H7 (cell line): ENCODE measurements around the gene CYP2W1. TPM values are rescaled to one million over a fixed set of nuclear protein-coding genes. Genes with fewer than 3 reads are reported as not detected.

Experiments
- DNase-seq: peaks from one replicate; pipeline ENCODE4 v3.0.0; 2012
- H3K27me3 ChIP-seq: 2 replicates; pipeline ENCODE4 v1.6.0; 2011; ENCODE audit warnings: mild to moderate bottlenecking, low read length; ENCODE audit not compliant: control insufficient read depth, insufficient read depth
- H3K36me3 ChIP-seq: replicated peaks from 2 replicates; pipeline ENCODE4 v1.5.1; 2011; ENCODE audit warnings: low read length; ENCODE audit not compliant: control insufficient read depth, insufficient read depth
- H3K4me3 ChIP-seq: 2 replicates; pipeline ENCODE4 v1.5.1; 2011; ENCODE audit warnings: low read depth, mild to moderate bottlenecking, control low read depth, low read length, moderate library complexity; ENCODE audit not compliant: insufficient read depth
- total RNA-seq: library from RNA; depleted of rRNA; stranded (reverse); fragments of >200 nt; shearing (Covaris generic); gene quantifications from 2 replicates; pipeline ENCODE4 v1.2.3, GENCODE V29; 2014

Gene CYP2W1
- total RNA-seq, 1 experiment from 2014 or later, result not detected

- Histone ChIP-seq H3K36me3 (no peaks in the 10 kb centered on the region; the same call in 1 of the 2 replicates), H3K27me3 (no peaks in the 10 kb centered on the region), H3K4me3 (no peak overlapping the region)
- no peak for DNase-seq
These were observed 33.9 kb downstream of the CYP2W1 start for GRCh38 chr7:1016577-1017531.

- no peak for DNase-seq
- H3K27me3 ChIP-seq, result no peaks in the 10 kb centered on the region
- H3K36me3 ChIP-seq, result no peaks in the 10 kb centered on the region; the same call in 1 of the 2 replicates
- no peak overlapping the region for H3K4me3 ChIP-seq
These were observed 34.8 kb downstream of the CYP2W1 start for GRCh38 chr7:1017586-1018333.

- Histone ChIP-seq H3K4me3 (no peak overlapping the region), H3K36me3 (no peaks in the 10 kb centered on the region; the same call in 1 of the 2 replicates), H3K27me3 (no peaks in the 10 kb centered on the region)
- DNase-seq, result no peak
These were observed 35.3 kb downstream of the CYP2W1 start for GRCh38 chr7:1018334-1018695.

GRCh38 chr7:1019255-1019785 is 36.3 kb downstream of the CYP2W1 start:
- H3K27me3 ChIP-seq, result no peaks in the 10 kb centered on the region
- DNase-seq, result no peak
- H3K4me3 ChIP-seq, result no peak overlapping the region
- H3K36me3 ChIP-seq, result no peaks in the 10 kb centered on the region; the same call in 1 of the 2 replicates

GRCh38 chr7:1019789-1020610 is 37.0 kb downstream of the CYP2W1 start:
- DNase-seq, result no peak
- H3K27me3 ChIP-seq, result no peaks in the 10 kb centered on the region
- no peaks in the 10 kb centered on the region; the same call in 1 of the 2 replicates for H3K36me3 ChIP-seq
- H3K4me3 ChIP-seq, result no peak overlapping the region

- Histone ChIP-seq H3K4me3 (no peak overlapping the region), H3K36me3 (no peaks in the 10 kb centered on the region; the same call in 1 of the 2 replicates), H3K27me3 (no peaks in the 10 kb centered on the region)
- no peak for DNase-seq
These were observed 37.9 kb downstream of the CYP2W1 start for GRCh38 chr7:1020849-1021251.

- Histone ChIP-seq H3K4me3 (no peak overlapping the region), H3K36me3 (no peaks in the 10 kb centered on the region; the same call in none of the 2 replicates), H3K27me3 (no peaks in the 10 kb centered on the region)
- DNase-seq, result no peak
These were observed 38.4 kb downstream of the CYP2W1 start for GRCh38 chr7:1021366-1021765.

- no peak overlapping the region for H3K4me3 ChIP-seq
- no peak for DNase-seq
- H3K27me3 ChIP-seq, result no peaks in the 10 kb centered on the region
- no peaks in the 10 kb centered on the region; the same call in none of the 2 replicates for H3K36me3 ChIP-seq
These were observed 39.0 kb downstream of the CYP2W1 start for GRCh38 chr7:1021931-1022330.

- H3K36me3 ChIP-seq, result no peaks in the 10 kb centered on the region; the same call in none of the 2 replicates
- DNase-seq, result no peak
These were observed 39.4 kb downstream of the CYP2W1 start for GRCh38 chr7:1022356-1022755.

GRCh38 chr7:1022801-1023465 is 40.0 kb downstream of the CYP2W1 start:
- H3K36me3 ChIP-seq, result no peaks in the 10 kb centered on the region; the same call in none of the 2 replicates
- H3K27me3 ChIP-seq, result no peaks in the 10 kb centered on the region
- no peak overlapping the region for H3K4me3 ChIP-seq
- DNase-seq, result no peak

More at GRCh38 chr7:1022356-1022755, 39.4 kb downstream of the CYP2W1 start:
- no peaks in the 10 kb centered on the region for H3K27me3 ChIP-seq
- H3K4me3 ChIP-seq, result no peak overlapping the region

- H3K27me3 ChIP-seq, result no peaks in the 10 kb centered on the region
- DNase-seq, result no peak
These were observed 41.4 kb downstream of the CYP2W1 start for GRCh38 chr7:1024331-1024841.

GRCh38 chr7:1024876-1025742 is 42.1 kb downstream of the CYP2W1 start:
- no peak for DNase-seq
- H3K27me3 ChIP-seq, result no peaks in the 10 kb centered on the region
- H3K4me3 ChIP-seq, result no peak overlapping the region
- no peaks in the 10 kb centered on the region; the same call in 1 of the 2 replicates for H3K36me3 ChIP-seq

More at GRCh38 chr7:1024331-1024841, 41.4 kb downstream of the CYP2W1 start:
- H3K36me3 ChIP-seq, result no peaks in the 10 kb centered on the region; the same call in 1 of the 2 replicates
- no peak overlapping the region for H3K4me3 ChIP-seq
